AG08396 (cell line): ENCODE results near the gene LLGL1.

ENCODE experiments used
- DNase-seq: peaks from one replicate; pipeline ENCODE4 v3.0.0; 2012; ENCODE audit warnings: low spot score, mixed read lengths

LLGL1 gene

GRCh38 chr17:18225121-18225641 lies at the start of gene LLGL1:
TSS of gene LLGL1 (plus strand) at chr17:18225635. CDS start at chr17:18225683, 48 bp downstream.
- peak; percentile 100 for DNase-seq

GRCh38 chr17:18176176-18176575 lies 49.3 kb upstream of the LLGL1 start:
- DNase-seq = no peak

- no peak for DNase-seq
Measured at GRCh38 chr17:18177133-18177532, 48.3 kb upstream of the LLGL1 start.

- DNase-seq = no peak
Measured at GRCh38 chr17:18177722-18178121, 47.7 kb upstream of the LLGL1 start.

DNA sequence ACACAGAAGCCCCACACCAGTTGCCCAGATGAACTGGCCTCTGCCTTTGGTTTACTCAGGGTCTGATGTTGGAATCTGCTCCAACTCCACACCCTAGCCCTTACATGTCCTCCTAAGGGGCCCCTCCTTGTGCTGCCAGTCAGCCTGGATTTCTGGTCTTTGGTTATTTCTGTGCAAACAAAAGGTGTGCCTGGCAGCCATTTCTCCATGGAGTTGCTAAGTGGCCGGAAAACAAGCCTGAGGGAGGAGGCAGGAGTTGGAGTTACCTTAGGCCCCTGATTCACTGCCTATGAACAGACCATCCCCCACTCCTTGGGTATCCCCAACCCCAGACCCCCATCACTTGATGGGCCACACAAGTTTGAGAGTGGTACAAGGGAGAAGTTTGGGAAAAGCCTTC lies 46.2 kb upstream of the LLGL1 start:
- DNase-seq = no peak

DNA sequence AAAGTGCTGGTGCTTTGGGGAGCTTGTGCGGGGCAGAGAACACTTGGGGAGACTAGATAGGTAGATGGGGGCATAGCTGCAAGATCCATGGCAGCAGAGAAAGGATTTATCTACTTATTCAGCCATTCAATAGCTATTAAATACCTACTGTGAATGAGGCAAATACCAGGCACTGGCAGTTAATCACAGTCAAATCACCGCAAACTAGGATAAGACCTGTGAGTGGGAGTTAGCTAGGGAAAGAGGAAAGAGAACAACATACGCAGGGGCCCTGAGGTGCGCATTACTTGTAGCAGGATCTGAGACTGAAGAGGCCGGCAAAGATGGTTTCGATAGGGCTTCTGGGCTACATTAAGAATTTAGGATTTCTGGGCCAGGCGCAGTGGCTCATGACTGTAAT lies 45.6 kb upstream of the LLGL1 start:
- DNase-seq = no peak

DNA sequence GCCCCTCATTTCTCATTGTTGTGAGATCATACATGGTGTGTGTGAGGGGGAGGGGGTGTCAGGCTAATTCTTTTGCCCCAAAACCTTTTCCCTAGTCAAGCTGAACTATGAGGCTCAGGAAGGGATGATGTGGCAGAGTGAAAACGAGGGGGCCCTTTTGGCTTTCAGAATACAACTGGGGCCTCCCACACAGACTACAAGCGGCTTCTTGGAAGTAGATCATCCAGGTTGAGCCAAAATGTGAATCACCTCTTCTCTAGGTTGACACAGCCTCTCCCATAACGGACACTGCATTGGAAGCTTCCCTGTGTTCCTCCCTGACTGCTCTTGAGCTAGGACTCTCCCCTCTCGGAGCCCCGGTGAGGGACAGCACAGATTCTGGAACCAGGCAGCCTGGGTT lies 44.1 kb upstream of the LLGL1 start:
- no peak for DNase-seq

- DNase-seq = no peak
Measured at GRCh38 chr17:18182110-18182977, 43.1 kb upstream of the LLGL1 start.

DNA sequence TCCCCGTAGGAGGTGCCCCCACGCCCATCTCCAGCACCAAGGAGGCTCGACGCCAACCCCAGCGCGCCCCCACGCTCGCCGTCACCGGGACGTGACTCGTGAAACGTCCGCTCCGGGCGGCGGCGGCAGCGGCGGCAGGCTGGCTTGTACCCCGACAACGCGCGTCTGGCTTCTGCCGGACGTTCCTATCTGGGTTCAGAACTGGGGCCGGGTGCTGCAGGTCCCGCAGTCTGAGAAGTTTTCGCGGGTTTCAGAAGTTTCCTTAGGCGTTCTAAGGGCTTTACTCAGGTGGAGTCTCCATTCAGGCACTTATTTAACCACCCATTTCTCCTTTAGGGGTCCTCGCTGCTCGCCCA lies 42.5 kb upstream of the LLGL1 start:
- DNase-seq = peak; percentile 82

- DNase-seq = peak; percentile 100
Measured at GRCh38 chr17:18183334-18184142, 41.9 kb upstream of the LLGL1 start, which contains the start of gene ALKBH5. TSS of gene ALKBH5 (plus strand) at chr17:18183828. CDS start at chr17:18184244, 416 bp downstream.

DNA sequence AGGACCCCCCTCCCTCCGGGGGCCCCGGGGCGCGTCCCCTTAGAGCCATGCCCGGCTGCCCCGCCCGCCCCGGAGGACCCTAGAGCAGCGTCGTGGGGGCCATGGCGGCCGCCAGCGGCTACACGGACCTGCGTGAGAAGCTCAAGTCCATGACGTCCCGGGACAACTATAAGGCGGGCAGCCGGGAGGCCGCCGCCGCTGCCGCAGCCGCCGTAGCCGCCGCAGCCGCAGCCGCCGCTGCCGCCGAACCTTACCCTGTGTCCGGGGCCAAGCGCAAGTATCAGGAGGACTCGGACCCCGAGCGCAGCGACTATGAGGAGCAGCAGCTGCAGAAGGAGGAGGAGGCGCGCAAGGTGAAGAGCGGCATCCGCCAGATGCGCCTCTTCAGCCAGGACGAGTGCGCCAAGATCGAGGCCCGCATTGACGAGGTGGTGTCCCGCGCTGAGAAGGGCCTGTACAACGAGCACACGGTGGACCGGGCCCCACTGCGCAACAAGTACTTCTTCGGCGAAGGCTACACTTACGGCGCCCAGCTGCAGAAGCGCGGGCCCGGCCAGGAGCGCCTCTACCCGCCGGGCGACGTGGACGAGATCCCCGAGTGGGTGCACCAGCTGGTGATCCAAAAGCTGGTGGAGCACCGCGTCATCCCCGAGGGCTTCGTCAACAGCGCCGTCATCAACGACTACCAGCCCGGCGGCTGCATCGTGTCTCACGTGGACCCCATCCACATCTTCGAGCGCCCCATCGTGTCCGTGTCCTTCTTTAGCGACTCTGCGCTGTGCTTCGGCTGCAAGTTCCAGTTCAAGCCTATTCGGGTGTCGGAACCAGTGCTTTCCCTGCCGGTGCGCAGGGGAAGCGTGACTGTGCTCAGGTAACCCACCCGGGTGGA lies 41.0 kb upstream of the LLGL1 start:
- peak; percentile 53 for DNase-seq

GRCh38 chr17:18185391-18185790 lies 40.0 kb upstream of the LLGL1 start:
- peak; percentile 43 for DNase-seq

- no peak for DNase-seq
Measured at GRCh38 chr17:18185832-18186626, 39.4 kb upstream of the LLGL1 start.

DNA sequence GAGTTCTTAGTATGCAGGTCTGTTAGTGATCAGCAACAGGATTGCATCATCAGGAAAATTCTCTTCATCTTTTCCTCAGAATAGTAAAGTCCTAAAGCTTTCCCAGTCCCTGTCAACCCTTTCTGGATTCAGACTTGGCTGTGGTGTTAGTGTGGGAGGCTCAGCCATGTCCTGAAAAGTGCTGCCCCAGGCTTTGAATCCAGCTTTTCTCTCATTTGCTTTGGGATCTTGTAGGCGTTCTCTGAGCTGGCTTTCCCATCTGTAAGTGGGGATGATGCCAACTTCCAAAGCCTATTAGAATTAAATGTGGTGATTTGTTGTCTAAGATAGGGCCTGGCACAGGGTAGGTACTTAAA lies 38.8 kb upstream of the LLGL1 start:
- no peak for DNase-seq

GRCh38 chr17:18187226-18187625 lies 38.2 kb upstream of the LLGL1 start:
- no peak for DNase-seq

GRCh38 chr17:18187821-18188761 lies 37.3 kb upstream of the LLGL1 start:
- peak; percentile 56 for DNase-seq

GRCh38 chr17:18190628-18191235 lies 34.7 kb upstream of the LLGL1 start:
- DNase-seq = no peak

DNA sequence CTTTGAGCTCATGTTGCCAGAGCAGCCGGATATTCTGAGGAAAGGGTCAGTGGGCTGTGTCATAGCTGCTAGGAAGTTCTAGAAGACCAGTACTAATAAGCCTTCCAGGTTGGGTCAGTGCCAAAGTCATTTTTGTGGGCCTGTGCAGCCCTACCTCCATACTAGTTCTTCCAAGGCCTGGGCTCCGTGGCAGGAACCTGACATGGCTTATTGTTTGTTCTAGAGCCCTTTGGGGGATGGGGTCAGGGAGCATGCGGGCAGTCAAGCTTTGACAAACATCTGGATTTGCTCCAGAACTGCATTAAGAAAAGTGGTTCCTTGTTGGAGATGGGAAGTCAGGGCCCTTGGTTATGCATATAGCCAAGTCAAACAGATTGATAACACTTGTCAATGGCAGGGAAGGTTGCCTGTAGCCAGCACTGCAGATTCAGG lies 34.2 kb upstream of the LLGL1 start:
- DNase-seq = no peak

DNA sequence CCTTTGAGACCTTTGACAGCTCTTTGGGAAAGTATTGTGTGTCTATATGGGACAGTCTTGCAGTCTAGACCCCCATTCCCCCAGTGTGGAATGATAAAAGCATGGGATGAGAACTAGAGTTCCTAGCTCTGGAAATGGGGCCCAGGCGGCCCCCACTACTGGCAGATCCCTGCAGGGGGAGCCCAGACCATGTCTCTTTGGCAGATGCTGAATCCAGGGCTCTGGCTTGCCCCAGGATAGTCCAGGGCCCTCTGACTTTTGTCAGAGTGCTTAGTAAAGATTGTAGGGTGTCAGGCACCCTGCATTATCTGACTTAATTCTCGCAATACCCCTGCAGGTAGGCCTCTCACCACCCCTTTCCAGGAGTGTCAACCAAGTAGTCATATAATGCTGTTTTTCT lies 33.5 kb upstream of the LLGL1 start:
- DNase-seq = no peak
